Gastroesophageal sphincter (tissue), 3 donors: ENCODE data around the gene UCHL5.

Experiments
- POLR2AphosphoS5 ChIP-seq: sonication (generic); formaldehyde crosslinking; IDR thresholded peaks from one replicate; pipeline ENCODE4 v1.6.1; 2017; ENCODE audit warnings: antibody characterized with exemption
- TF ChIP-seq, protein P1 (sequence below), 4 experiments: fragments of 200-600 bp in 2 of 4; fragments of 450-650 bp in 2 of 4; sonication (generic) in 1 of 4; IDR thresholded peaks; one replicate each; pipeline ENCODE4 v1.5.1; 2017 to 2019; ENCODE audit warnings: antibody characterized with exemption in 4 of 4, mild to moderate bottlenecking in 2 of 4, moderate library complexity in 2 of 4

DNA sequence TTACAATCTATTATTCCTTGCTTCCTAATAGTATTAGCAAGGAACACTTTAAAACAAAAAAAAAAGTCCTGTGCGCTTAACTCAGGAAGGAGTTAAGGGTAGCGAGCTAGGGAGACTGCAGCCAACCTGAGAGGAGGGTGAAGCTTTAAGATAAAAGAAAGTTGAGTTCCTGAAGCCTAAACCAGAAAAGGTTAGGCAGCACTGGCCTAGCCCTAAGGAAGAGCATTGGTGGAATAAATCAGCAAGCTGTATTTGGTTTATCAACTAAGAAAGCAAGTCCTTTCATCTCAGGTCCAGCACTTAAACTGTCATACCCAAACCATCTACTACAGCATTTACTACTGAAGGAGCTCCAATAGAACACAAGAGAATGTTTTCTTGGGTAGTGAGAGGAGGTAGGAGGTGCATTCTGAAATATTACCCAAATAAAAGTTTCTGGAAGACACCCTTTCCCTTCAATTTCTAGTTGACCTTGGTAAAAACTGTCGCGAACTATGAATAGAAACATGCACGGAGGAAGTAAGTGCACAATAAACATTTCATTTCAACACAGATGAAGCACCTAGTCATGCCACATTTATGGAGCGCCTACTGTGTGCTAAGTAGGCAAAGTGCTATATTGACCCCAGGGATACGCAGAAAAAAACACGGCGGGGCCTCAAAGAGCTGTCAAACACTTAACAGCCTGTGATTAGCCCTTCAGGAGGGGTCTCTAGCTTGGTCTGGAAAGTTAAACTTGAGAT is 44.8 kb upstream of the UCHL5 start:
- TF ChIP-seq, protein P1, sequence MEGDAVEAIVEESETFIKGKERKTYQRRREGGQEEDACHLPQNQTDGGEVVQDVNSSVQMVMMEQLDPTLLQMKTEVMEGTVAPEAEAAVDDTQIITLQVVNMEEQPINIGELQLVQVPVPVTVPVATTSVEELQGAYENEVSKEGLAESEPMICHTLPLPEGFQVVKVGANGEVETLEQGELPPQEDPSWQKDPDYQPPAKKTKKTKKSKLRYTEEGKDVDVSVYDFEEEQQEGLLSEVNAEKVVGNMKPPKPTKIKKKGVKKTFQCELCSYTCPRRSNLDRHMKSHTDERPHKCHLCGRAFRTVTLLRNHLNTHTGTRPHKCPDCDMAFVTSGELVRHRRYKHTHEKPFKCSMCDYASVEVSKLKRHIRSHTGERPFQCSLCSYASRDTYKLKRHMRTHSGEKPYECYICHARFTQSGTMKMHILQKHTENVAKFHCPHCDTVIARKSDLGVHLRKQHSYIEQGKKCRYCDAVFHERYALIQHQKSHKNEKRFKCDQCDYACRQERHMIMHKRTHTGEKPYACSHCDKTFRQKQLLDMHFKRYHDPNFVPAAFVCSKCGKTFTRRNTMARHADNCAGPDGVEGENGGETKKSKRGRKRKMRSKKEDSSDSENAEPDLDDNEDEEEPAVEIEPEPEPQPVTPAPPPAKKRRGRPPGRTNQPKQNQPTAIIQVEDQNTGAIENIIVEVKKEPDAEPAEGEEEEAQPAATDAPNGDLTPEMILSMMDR (IDR thresholded peaks at IDR 0.05): no peak
- no peak for TF ChIP-seq POLR2AphosphoS5
